H7 (cell line): Measurements from ENCODE around the gene HOOK1. TPM values are rescaled to one million over a fixed set of nuclear protein-coding genes. Genes with fewer than 3 reads are reported as not detected.
"Not testable (repeated sequence)": the region's sequence is repeated elsewhere in the genome, so short reads cannot be mapped to it uniquely, and the experiment has no call there.

Experiments used
- DNase-seq: peaks from one replicate; pipeline ENCODE4 v3.0.0; 2012
- H3K27me3 ChIP-seq: 2 replicates; pipeline ENCODE4 v1.6.0; 2011; ENCODE audit warnings: mild to moderate bottlenecking, low read length; ENCODE audit not compliant: control insufficient read depth, insufficient read depth
- H3K36me3 ChIP-seq: replicated peaks from 2 replicates; pipeline ENCODE4 v1.5.1; 2011; ENCODE audit warnings: low read length; ENCODE audit not compliant: control insufficient read depth, insufficient read depth
- H3K4me3 ChIP-seq: 2 replicates; pipeline ENCODE4 v1.5.1; 2011; ENCODE audit warnings: low read depth, mild to moderate bottlenecking, control low read depth, low read length, moderate library complexity; ENCODE audit not compliant: insufficient read depth
- total RNA-seq: library from RNA; depleted of rRNA; stranded (reverse); fragments of >200 nt; shearing (Covaris generic); gene quantifications from 2 replicates; pipeline ENCODE4 v1.2.3, GENCODE V29; 2014

The HOOK1 gene
- total RNA-seq, 1 experiment from 2014 or later, result 9.1 TPM

DNA sequence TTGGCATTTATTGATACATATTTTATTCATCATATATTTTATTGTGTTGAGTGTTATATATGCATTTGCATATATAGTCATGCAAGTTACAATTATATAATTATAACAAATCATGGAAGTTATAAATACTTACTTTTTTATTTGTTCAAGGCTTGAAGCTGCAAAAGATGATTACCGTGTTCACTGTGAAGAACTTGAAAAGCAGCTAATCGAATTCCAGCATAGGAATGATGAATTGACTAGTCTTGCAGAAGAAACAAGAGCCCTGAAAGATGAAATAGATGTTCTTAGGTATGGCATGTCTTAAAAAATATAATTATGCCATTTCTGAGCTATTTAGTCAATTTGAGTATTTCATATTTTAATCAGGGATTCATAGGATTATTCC lies 32.1 kb downstream of the HOOK1 start:
- peaks cover 2% of the 10 kb centered on the region; the same call in 1 of the 2 replicates for H3K36me3 ChIP-seq
- no peak overlapping the region for H3K4me3 ChIP-seq
- no peak for DNase-seq
- no peaks in the 10 kb centered on the region for H3K27me3 ChIP-seq

DNA sequence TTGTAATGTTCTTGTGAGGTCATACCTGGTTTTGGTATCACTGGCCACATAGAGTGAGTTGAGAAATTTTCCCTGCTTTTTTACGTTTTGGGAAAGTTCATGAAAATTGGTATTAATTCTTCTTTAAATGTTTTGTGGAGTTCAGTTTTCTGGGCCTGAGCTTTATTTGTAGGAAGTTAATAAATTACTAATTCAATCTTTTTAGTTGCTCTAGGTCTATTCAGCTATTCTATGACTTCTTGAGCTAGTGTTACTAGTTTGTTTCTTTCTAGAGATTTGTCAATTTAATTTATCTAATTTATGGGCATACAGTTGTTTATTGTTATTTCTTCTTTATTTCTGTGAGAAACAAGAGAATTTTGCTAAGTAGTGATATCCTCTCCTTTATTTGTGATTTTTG lies 37.4 kb downstream of the HOOK1 start:
- no peaks in the 10 kb centered on the region for H3K36me3 ChIP-seq

GRCh38 chr1:59855297-59855696 lies 40.5 kb downstream of the HOOK1 start:
- not testable (repeated sequence) for H3K36me3 ChIP-seq, H3K27me3 ChIP-seq, H3K4me3 ChIP-seq, DNase-seq

More for the DNA sequence above, 37.4 kb downstream of the HOOK1 start:
- no peak for DNase-seq
- Histone ChIP-seq H3K4me3 (no peak overlapping the region), H3K27me3 (no peaks in the 10 kb centered on the region)

DNA sequence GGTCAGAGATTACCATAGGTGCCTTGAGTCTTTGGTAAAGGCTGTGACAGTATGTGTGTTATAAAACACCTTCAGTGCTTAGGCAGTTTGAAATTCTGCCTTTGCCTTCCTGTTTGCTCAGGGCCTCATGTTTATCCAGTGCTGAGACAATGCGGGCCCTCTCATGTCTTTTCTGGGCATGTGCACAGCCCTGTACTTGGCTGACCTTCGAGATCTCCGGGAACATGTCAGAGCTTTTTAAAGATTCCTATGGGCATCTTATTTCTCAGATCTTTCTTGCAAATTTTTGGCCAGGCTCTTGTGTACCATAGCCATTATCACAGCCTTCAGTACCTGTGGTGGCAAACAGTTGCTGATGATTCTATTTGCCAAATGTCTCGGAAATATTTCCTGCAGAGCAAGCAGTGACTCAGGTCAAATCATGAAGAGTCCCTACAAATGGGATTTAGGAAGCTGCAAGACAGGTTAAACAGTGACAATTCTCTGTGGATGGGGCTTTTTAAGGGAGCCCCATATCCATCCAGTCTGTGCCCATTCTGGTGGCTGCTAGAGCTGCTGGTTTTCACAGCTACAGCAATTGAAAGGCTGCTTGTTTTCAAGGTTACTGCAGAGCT lies 42.1 kb downstream of the HOOK1 start:
- no peak for DNase-seq
- Histone ChIP-seq H3K27me3 (no peaks in the 10 kb centered on the region), H3K36me3 (no peaks in the 10 kb centered on the region; the same call in 1 of the 2 replicates), H3K4me3 (no peak overlapping the region)

DNA sequence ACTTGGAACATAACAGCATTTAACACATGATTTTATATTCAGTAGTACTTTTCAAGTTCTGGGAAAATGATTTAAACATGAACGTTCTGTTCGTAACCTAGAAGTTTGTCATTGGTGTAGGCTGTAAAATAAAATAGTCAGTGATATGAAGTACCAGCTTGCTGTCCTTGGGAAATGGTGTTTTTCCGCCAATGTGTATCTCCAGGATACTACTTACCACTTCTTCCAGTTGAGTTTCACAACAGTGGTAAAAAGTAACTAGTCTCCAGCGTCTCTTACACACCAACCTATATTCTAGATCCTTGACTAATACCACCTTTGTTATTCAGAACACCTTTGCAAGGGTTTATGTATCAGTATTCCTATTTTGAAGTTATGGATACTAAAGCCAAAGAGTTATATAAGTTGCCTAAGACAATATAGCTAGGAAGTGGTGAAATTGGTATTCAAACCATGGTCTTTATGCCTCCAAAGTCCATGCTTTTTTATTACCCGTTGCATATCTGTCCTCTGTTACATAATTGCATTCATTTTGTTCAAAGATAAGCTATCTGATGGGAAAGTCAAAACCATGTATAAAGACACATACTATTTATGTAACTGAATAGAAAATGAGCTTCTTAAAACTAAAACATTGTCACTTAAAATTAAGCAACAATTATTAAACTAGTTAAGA lies 43.1 kb downstream of the HOOK1 start:
- Histone ChIP-seq H3K36me3 (no peaks in the 10 kb centered on the region; the same call in 1 of the 2 replicates), H3K27me3 (no peaks in the 10 kb centered on the region), H3K4me3 (no peak overlapping the region)
- DNase-seq, result no peak

GRCh38 chr1:59866462-59866861 lies 51.7 kb downstream of the HOOK1 start:
- H3K27me3 ChIP-seq, result no peaks in the 10 kb centered on the region
- no peak overlapping the region for H3K4me3 ChIP-seq
- DNase-seq, result no peak
- H3K36me3 ChIP-seq, result peaks cover 6% of the 10 kb centered on the region

DNA sequence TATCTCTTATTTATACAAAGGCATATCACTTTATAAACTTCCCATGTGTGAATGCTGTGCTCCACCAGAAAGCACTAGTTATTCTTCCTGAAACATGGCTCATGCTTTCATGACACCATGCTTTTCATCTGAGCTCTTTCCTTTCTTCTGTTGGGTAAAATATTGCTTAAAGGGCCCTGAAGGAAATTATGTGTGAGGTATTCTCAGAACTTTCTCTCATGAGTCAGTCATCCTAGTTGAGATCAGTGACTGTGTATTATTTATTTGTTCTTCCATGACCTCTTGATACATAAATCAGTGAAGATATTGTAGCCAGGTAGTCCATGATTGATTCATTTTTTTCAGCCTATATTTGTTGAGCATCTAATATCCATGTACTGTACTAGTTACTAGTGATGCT lies 57.0 kb downstream of the HOOK1 start:
- Histone ChIP-seq H3K4me3 (no peak overlapping the region), H3K36me3 (no peaks in the 10 kb centered on the region; the same call in none of the 2 replicates), H3K27me3 (no peaks in the 10 kb centered on the region)
- DNase-seq, result no peak

- H3K36me3 ChIP-seq, result no peaks in the 10 kb centered on the region; the same call in none of the 2 replicates
- no peak overlapping the region for H3K4me3 ChIP-seq
- DNase-seq, result no peak
- H3K27me3 ChIP-seq, result no peaks in the 10 kb centered on the region
These were observed 62.4 kb downstream of the HOOK1 start for GRCh38 chr1:59877108-59877682.

DNA sequence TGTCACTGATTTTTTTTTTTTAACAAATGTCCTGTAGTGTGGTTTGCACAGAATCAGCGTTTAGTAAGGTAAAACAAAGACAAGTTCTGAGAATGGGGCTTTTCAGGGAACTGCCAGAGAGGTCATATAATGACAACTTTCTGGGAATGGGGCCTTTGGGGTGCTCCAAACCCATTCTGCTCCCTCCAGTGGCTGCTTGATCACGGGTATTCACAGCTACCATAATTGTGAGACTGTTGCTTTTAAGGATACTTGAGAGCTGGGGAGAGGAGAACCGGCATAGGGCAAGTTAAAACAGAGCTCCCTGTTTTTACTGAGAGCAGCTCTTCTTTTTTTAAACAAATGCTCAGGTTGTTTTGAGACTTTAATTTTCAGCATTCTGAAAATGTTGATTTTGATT lies 63.6 kb downstream of the HOOK1 start:
- Histone ChIP-seq H3K4me3 (no peak overlapping the region), H3K36me3 (no peaks in the 10 kb centered on the region), H3K27me3 (no peaks in the 10 kb centered on the region)
- DNase-seq, result peak; percentile 4

- H3K4me3 ChIP-seq, result no peak overlapping the region
- H3K36me3 ChIP-seq, result no peaks in the 10 kb centered on the region
- no peaks in the 10 kb centered on the region for H3K27me3 ChIP-seq
- peak; percentile 26 for DNase-seq
These were observed 64.8 kb downstream of the HOOK1 start for GRCh38 chr1:59879574-59879973.

GRCh38 chr1:59879996-59880505 lies 65.3 kb downstream of the HOOK1 start:
- H3K36me3 ChIP-seq, result no peaks in the 10 kb centered on the region
- no peak for DNase-seq
- no peaks in the 10 kb centered on the region for H3K27me3 ChIP-seq
- H3K4me3 ChIP-seq, result no peak overlapping the region

- H3K27me3 ChIP-seq, result no peaks in the 10 kb centered on the region
- no peak overlapping the region for H3K4me3 ChIP-seq
- H3K36me3 ChIP-seq, result no peaks in the 10 kb centered on the region
- no peak for DNase-seq
These were observed 66.0 kb downstream of the HOOK1 start for GRCh38 chr1:59880735-59881134.

DNA sequence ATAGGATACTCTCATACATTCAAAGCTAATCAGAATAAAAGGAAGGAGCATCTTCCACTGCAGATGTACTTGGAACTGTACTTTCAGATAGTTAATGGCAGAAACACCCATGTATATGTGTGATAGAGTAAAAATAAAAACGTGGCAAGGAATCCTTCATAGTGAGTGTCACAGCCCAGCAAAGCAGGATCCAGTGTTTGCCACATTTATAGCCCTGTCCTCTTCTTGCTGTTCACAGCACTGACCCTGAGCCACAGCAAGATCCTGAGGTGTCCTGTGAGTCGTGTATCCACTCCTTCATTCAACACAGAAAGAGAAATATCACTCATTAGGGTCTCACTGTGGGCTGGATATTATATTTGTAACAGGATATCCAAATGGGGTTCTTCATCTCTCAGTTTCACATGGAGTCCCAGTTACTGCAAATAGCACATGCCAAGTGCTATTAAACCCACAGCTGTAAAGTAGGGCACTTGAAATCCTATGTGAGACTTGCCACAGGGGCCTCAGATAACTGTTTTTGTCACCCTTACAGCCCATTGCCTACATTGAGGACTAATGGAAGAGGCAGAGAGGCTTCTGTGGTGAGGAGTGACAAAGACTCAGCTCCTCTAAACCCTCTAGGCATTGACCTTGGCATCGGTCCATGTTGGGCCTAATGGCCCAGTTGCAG lies 70.5 kb downstream of the HOOK1 start:
- Histone ChIP-seq H3K27me3 (no peaks in the 10 kb centered on the region), H3K36me3 (no peaks in the 10 kb centered on the region)

GRCh38 chr1:59892841-59893811 lies 78.4 kb downstream of the HOOK1 start:
- Histone ChIP-seq H3K4me3 (no peak overlapping the region), H3K27me3 (no peaks in the 10 kb centered on the region), H3K36me3 (no peaks in the 10 kb centered on the region)
- DNase-seq, result no peak

More for the DNA sequence above, 70.5 kb downstream of the HOOK1 start:
- no peak overlapping the region for H3K4me3 ChIP-seq
- DNase-seq, result no peak
